Psoas muscle (tissue), 8 donors: ENCODE results near the gene MEF2C. TPM values are rescaled to one million over a fixed set of nuclear protein-coding genes. Genes with fewer than 3 reads are reported as not detected.

Source experiments
- ATAC-seq, 4 donors: fragments of 200-7000 bp; cut with Tn5 transposase; one replicate each; pipeline ENCODE4 v1.9.1; 2020; ENCODE audit warnings: moderate library complexity in 3 of 4, mild to moderate bottlenecking in 2 of 4
- DNase-seq, 2 donors: peaks; one replicate each; pipeline ENCODE4 v3.0.0-alpha.2; 2020
- H3K27ac ChIP-seq: fragments of 200-600 bp; one replicate; pipeline ENCODE4 v1.8.0; 2022
- H3K27me3 ChIP-seq, 3 donors: fragments of 200-600 bp in 1 of 3; one replicate each; pipeline versions ENCODE4 v1.6.1 to v1.8.0; 2013 to 2022; ENCODE audit warnings: low read length in 2 of 3, mild to moderate bottlenecking in 2 of 3, moderate library complexity in 1 of 3; ENCODE audit not compliant: insufficient read depth in 3 of 3
- H3K36me3 ChIP-seq, 2 donors: fragments of 200-600 bp in 1 of 2; one replicate each; pipeline versions ENCODE4 v1.6.1 to v1.8.0; 2013 to 2022; ENCODE audit warnings: low read depth in 1 of 2, mild to moderate bottlenecking in 1 of 2, moderate library complexity in 1 of 2; ENCODE audit not compliant: insufficient read depth in 1 of 2
- H3K4me1 ChIP-seq: fragments of 200-600 bp; one replicate; pipeline ENCODE4 v1.8.0; 2022
- H3K4me3 ChIP-seq: fragments of 200-600 bp; one replicate; pipeline ENCODE4 v1.8.0; 2022; ENCODE audit warnings: mild to moderate bottlenecking
- H3K9me3 ChIP-seq: fragments of 200-600 bp; one replicate; pipeline ENCODE4 v1.8.0; 2022
- WGBS, 3 donors: extraction: QIAGEN DNeasy Blood & Tissue Kit; methylation state at CpG; one replicate each; pipeline versions ENCODE4 v1.1.6 to v1.1.7; 2013; 5-methylcytosine and 5-hydroxymethylcytosine counted together
- intact Hi-C, 2 donors: fragments of 100-400 bp; cut with DNase I; formaldehyde crosslinking; loops; one replicate each; pipeline versions ENCODE4 v1.11.0 to v1.14.2; 2022
- polyA plus RNA-seq, 3 donors: library from polyadenylated mRNA; stranded (reverse); fragments of 200-250 nt; gene quantifications; one replicate each; pipeline ENCODE4 v1.2.3, GENCODE V29; 2013
- total RNA-seq, 4 donors: library from RNA; stranded (reverse); fragmentation: NEBNext Ultra II Directional in 2 of 4; extraction: Animal tissue kit (Norgen Biotek cat#: 25700) in 2 of 4; gene quantifications; one replicate each; pipeline versions ENCODE4 v1.2.1 to v1.2.4, GENCODE V29; 2021 to 2023
- TF ChIP-seq, protein P1 (sequence below): fragments of 200-600 bp; IDR thresholded peaks from one replicate; pipeline ENCODE4 v1.8.0; 2022; ENCODE audit warnings: antibody characterized with exemption
- donor health status: healthy with polysubstance abuse.
- donor health status: DM: no; HTN: no; CAD: no; lungs with moderate emphysema.
- donor health status: Bipolar disorder and iron deficiency.
- donor health status: healthy.
- donor health status: DM: yes; HTN: yes; CAD: no.
- donor health status: DM: no; HTN: no; CAD: no.
- donor health status: DM: no; HTN: no; CAD: no.
- donor health status: DM: yes; HTN: yes; CAD: no.

The MEF2C gene
- total and polyA plus RNA-seq, 7 donors = 9.3 to 530 (median 148) TPM

GRCh38 chr5:88829054-88829453 is 53.9 kb downstream of the MEF2C start:
- no peak for DNase-seq
- H3K27ac ChIP-seq = peak overlapping the region; percentile 87

GRCh38 chr5:88827997-88828396 is 55.0 kb downstream of the MEF2C start:
- Histone ChIP-seq H3K9me3 (no peaks in the 10 kb centered on the region), H3K27me3 (no peaks in the 10 kb centered on the region), H3K4me1 (peaks cover 100% of the 10 kb centered on the region), H3K4me3 (peak overlapping the region; percentile 28), H3K36me3 (peaks cover 0 to 7% of the 10 kb centered on the region in 2 donors), H3K27ac (peak overlapping the region; percentile 87)
- ATAC-seq (no peak), DNase-seq (no peak)
- 51 to 62% (median 61%) methylated on average over 1 of the region's 1 CpG for WGBS, 3 donors
- TF ChIP-seq, protein P1, sequence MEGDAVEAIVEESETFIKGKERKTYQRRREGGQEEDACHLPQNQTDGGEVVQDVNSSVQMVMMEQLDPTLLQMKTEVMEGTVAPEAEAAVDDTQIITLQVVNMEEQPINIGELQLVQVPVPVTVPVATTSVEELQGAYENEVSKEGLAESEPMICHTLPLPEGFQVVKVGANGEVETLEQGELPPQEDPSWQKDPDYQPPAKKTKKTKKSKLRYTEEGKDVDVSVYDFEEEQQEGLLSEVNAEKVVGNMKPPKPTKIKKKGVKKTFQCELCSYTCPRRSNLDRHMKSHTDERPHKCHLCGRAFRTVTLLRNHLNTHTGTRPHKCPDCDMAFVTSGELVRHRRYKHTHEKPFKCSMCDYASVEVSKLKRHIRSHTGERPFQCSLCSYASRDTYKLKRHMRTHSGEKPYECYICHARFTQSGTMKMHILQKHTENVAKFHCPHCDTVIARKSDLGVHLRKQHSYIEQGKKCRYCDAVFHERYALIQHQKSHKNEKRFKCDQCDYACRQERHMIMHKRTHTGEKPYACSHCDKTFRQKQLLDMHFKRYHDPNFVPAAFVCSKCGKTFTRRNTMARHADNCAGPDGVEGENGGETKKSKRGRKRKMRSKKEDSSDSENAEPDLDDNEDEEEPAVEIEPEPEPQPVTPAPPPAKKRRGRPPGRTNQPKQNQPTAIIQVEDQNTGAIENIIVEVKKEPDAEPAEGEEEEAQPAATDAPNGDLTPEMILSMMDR = no peak
- intact Hi-C loops = loop anchor here in 1 of 2 donors (5.0 kb wide), 2 partner anchors 41 to 54 kb away; partner anchors contain the start of gene MEF2C

More at GRCh38 chr5:88829054-88829453, 53.9 kb downstream of the MEF2C start:
- Histone ChIP-seq H3K9me3 (no peaks in the 10 kb centered on the region), H3K4me1 (peaks cover 100% of the 10 kb centered on the region), H3K27me3 (no peaks in the 10 kb centered on the region), H3K4me3 (peak overlapping the region; percentile 26), H3K36me3 (no peaks in the 10 kb centered on the region)
- peak in 3 of 4 donors; percentile 21 to 30 (median 24) for ATAC-seq
- WGBS, 3 donors = 55 to 72% (median 66%) methylated on average over 3 of the region's 3 CpGs
- intact Hi-C loops = loop anchor here in 1 of 2 donors (5.0 kb wide), 2 partner anchors 42 to 53 kb away; partner anchors contain the start of gene MEF2C
- TF ChIP-seq, protein P1 = peak; percentile 41

DNA sequence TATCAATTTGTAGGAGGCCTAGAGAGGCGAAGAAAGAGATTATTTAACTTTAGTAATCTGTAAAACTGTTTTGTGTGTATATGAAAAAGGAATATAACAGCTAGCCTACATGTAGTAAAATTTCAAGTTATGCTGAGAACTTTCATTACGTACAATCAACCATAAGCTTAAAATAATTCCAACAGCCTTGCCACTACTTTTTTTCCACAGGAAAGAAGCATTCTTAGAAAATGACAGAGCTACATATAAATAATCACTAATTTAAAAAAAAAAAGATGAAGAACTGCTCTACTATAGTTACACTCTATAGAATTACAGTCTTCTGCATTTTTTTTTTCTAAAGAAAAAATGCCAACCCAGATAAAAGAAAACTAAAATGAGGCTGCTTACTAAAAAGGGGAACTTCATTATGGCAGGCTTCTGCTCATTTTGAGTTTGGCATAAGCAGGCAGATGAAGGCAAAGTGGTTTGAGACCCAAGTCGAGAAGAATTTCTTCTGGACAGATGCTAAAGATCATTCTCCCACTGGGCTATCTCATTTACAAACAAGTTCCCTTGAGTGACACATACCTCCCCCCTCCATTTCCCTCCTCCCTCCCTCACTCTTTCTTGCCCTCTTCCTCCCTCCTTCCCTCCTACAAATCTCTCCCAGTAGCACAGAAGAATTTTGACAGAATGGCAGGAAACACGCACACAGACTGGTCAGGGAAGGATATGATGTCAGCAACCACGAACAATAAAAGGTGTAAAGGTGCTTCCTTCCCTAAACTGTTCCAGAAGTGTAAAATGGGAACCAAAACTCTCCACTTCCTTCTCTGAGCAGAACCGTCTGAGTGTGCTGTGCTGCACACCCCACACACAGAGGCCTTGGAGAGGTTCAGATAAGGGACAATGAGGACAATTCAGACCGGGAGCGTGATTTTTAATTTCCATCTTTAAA is 56.1 kb downstream of the MEF2C start:
- H3K9me3 ChIP-seq = no peaks in the 10 kb centered on the region
- no peaks in the 10 kb centered on the region for H3K27me3 ChIP-seq
- H3K27ac ChIP-seq = peak overlapping the region; percentile 87
- peak overlapping the region; percentile 51 for H3K4me3 ChIP-seq
- DNase-seq (no peak), ATAC-seq (peak; percentile 39 to 67 (median 54))
- intact Hi-C loops = loop anchor here in 1 of 2 donors (5.0 kb wide), 2 partner anchors 40 to 55 kb away; partner anchors contain the start of gene MEF2C
- peaks cover 100% of the 10 kb centered on the region for H3K4me1 ChIP-seq
- peaks cover 0 to 18% of the 10 kb centered on the region in 2 donors for H3K36me3 ChIP-seq
- WGBS, 3 donors = 33 to 40% (median 34%) methylated on average over 8 of the region's 8 CpGs
- TF ChIP-seq, protein P1 = no peak

DNA sequence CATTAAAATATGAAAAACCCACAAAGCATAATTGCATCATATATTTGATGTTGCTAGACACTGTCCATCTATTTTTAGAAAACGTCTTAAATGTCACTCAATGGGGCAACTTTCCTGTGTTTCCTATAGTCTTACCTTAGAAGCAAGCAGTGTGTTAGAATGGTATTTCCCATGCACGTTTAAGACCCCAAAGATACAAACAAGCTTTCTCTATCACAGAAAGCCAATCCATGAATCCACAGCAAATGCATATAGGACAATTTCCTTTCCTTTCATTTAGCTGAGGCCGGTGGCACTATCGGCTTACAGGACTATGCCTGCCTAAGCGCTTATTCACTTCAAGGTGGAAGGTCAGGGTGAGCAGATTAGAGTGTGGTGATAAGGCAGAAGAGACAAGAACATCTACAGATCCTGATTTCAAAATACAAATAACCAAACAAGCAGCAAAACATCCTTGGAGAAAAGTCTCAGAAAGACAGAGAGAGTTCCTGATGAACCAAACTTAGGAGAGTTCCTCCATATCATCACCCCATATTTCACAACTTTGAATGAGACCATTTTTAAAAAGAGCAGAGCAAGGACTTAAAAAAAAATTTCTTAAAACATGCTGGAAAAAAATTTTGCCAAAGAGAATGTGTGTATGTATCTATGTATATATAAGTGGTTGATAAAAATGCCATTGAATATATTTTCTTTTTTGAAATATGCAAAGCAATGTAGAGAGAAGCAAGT is 57.2 kb downstream of the MEF2C start:
- ATAC-seq = peak; percentile 67 to 82 (median 82)

More for the DNA sequence above, 57.2 kb downstream of the MEF2C start:
- intact Hi-C loops = loop anchor here (2.0 to 5.0 kb wide), 3 partner anchors 38 to 57 kb away; partner anchors contain the start of gene MEF2C (in 1 of the 2)
- WGBS, 3 donors = 13 to 29% (median 17%) methylated on average over 5 of the region's 5 CpGs
- H3K27ac ChIP-seq = peak overlapping the region; percentile 87
- no peaks in the 10 kb centered on the region for H3K27me3 ChIP-seq
- no peaks in the 10 kb centered on the region for H3K9me3 ChIP-seq
- H3K4me3 ChIP-seq = peak overlapping the region; percentile 51
- H3K36me3 ChIP-seq = peaks cover 0 to 23% of the 10 kb centered on the region in 2 donors
- TF ChIP-seq, protein P1 = no peak
- peaks cover 100% of the 10 kb centered on the region for H3K4me1 ChIP-seq
- no peak for DNase-seq
